Central memory CD8-positive, alpha-beta T cell (primary cell): ENCODE results near the gene IQCM.
"Not testable (repeated sequence)": the region's sequence is repeated elsewhere in the genome, so short reads cannot be mapped to it uniquely, and the experiment has no call there.

Experiments used
- ATAC-seq: fragments of 150-1000 bp; cut with Tn5 transposase; replicated peaks from 2 replicates; pipeline ENCODE4 v1.10.0; 2022; ENCODE audit warnings: mild to moderate bottlenecking, moderate FRiP score, moderate number of reproducible peaks; ENCODE audit not compliant: poor library complexity, severe bottlenecking; ENCODE audit errors: extremely low read depth
- DNase-seq, 2 donors: peaks; one replicate each; pipeline ENCODE4 v3.0.0; 2021; ENCODE audit warnings: low spot score in 2 of 2
- H3K27ac Mint-ChIP-seq: one replicate; pipeline ENCODE4 v1.8.0; 2022; ENCODE audit warnings: low read depth, mild to moderate bottlenecking, moderate library complexity, mixed read lengths
- H3K27me3 Mint-ChIP-seq: one replicate; pipeline ENCODE4 v1.8.0; 2022; ENCODE audit warnings: mixed read lengths
- H3K36me3 Mint-ChIP-seq: one replicate; pipeline ENCODE4 v1.8.0; 2022; ENCODE audit warnings: mild to moderate bottlenecking, moderate library complexity, mixed read lengths; ENCODE audit not compliant: insufficient read depth
- H3K4me1 Mint-ChIP-seq: one replicate; pipeline ENCODE4 v1.8.0; 2022; ENCODE audit warnings: mixed read lengths
- H3K4me3 Mint-ChIP-seq: one replicate; pipeline ENCODE4 v1.8.0; 2022; ENCODE audit warnings: mild to moderate bottlenecking, moderate library complexity, mixed read lengths
- H3K9me3 Mint-ChIP-seq: one replicate; pipeline ENCODE4 v1.8.0; 2022; ENCODE audit warnings: mixed read lengths

Gene IQCM

GRCh38 chr4:149344436-149344835 is 471.2 kb downstream of the IQCM start:
- Mint-ChIP-seq H3K9me3 (peaks cover 11% of the 10 kb centered on the region), H3K27me3 (no peaks in the 10 kb centered on the region), H3K4me3 (no peak overlapping the region), H3K27ac (no peak overlapping the region), H3K4me1 (no peaks in the 10 kb centered on the region), H3K36me3 (no peaks in the 10 kb centered on the region)
- DNase-seq (no peak), ATAC-seq (no peak)

GRCh38 chr4:149343614-149344013 is 472.0 kb downstream of the IQCM start:
- Mint-ChIP-seq H3K9me3 (peaks cover 13% of the 10 kb centered on the region), H3K4me3 (no peak overlapping the region), H3K4me1 (no peaks in the 10 kb centered on the region), H3K27me3 (no peaks in the 10 kb centered on the region), H3K36me3 (no peaks in the 10 kb centered on the region), H3K27ac (no peak overlapping the region)
- DNase-seq = no peak
- no peak for ATAC-seq

GRCh38 chr4:149341117-149341516 is 474.5 kb downstream of the IQCM start:
- not testable (repeated sequence) for H3K27ac Mint-ChIP-seq, DNase-seq, ATAC-seq, H3K4me3 Mint-ChIP-seq, H3K36me3 Mint-ChIP-seq, H3K27me3 Mint-ChIP-seq, H3K4me1 Mint-ChIP-seq
- peaks cover 17% of the 10 kb centered on the region for H3K9me3 Mint-ChIP-seq

- no peaks in the 10 kb centered on the region for H3K36me3 Mint-ChIP-seq
- no peak for DNase-seq
- H3K9me3 Mint-ChIP-seq = peaks cover 1% of the 10 kb centered on the region
- no peak overlapping the region for H3K27ac Mint-ChIP-seq
- no peak overlapping the region for H3K4me3 Mint-ChIP-seq
- H3K27me3 Mint-ChIP-seq = no peaks in the 10 kb centered on the region
- no peaks in the 10 kb centered on the region for H3K4me1 Mint-ChIP-seq
- ATAC-seq = no peak
These were observed 487.5 kb downstream of the IQCM start for GRCh38 chr4:149328161-149328560.

GRCh38 chr4:149322203-149322602 is 493.4 kb downstream of the IQCM start:
- H3K27me3 Mint-ChIP-seq = no peaks in the 10 kb centered on the region
- DNase-seq = no peak
- peaks cover 12% of the 10 kb centered on the region for H3K9me3 Mint-ChIP-seq
- no peaks in the 10 kb centered on the region for H3K4me1 Mint-ChIP-seq
- no peak for ATAC-seq
- no peak overlapping the region for H3K27ac Mint-ChIP-seq
- H3K36me3 Mint-ChIP-seq = no peaks in the 10 kb centered on the region
- H3K4me3 Mint-ChIP-seq = no peak overlapping the region

- DNase-seq (no peak), ATAC-seq (no peak)
- H3K27ac Mint-ChIP-seq = no peak overlapping the region
- no peaks in the 10 kb centered on the region for H3K27me3 Mint-ChIP-seq
- no peaks in the 10 kb centered on the region for H3K36me3 Mint-ChIP-seq
- H3K4me3 Mint-ChIP-seq = no peak overlapping the region
- no peaks in the 10 kb centered on the region for H3K4me1 Mint-ChIP-seq
- H3K9me3 Mint-ChIP-seq = peaks cover 12% of the 10 kb centered on the region
These were observed 494.2 kb downstream of the IQCM start for GRCh38 chr4:149321438-149321837.

GRCh38 chr4:149311076-149311475 is 504.6 kb downstream of the IQCM start:
- H3K4me1 Mint-ChIP-seq = no peaks in the 10 kb centered on the region
- H3K4me3 Mint-ChIP-seq = no peak overlapping the region
- no peak for ATAC-seq
- peaks cover 6% of the 10 kb centered on the region for H3K9me3 Mint-ChIP-seq
- no peak for DNase-seq
- H3K27me3 Mint-ChIP-seq = no peaks in the 10 kb centered on the region
- H3K27ac Mint-ChIP-seq = no peak overlapping the region
- H3K36me3 Mint-ChIP-seq = no peaks in the 10 kb centered on the region

- H3K9me3 Mint-ChIP-seq = peaks cover 6% of the 10 kb centered on the region
- DNase-seq = no peak
- no peak for ATAC-seq
- no peaks in the 10 kb centered on the region for H3K27me3 Mint-ChIP-seq
- no peaks in the 10 kb centered on the region for H3K36me3 Mint-ChIP-seq
- H3K4me3 Mint-ChIP-seq = no peak overlapping the region
- H3K4me1 Mint-ChIP-seq = no peaks in the 10 kb centered on the region
- no peak overlapping the region for H3K27ac Mint-ChIP-seq
These were observed 509.1 kb downstream of the IQCM start for GRCh38 chr4:149306537-149306936.
